Measurements from ENCODE around the gene PRKCH. TPM values are rescaled to one million over a fixed set of nuclear protein-coding genes. Genes with fewer than 3 reads are reported as not detected.

The PRKCH gene
- total and polyA plus RNA-seq, 2 donors (not counting 3 experiments of a cell fraction or from before 2014, with no cell fraction given) = 97.7 to 103 TPM

GRCh38 chr14:61381553-61381952, 60.2 kb downstream of the PRKCH start:
- dilution Hi-C loops (cut with MboI; ENCODE audit: extremely low pct_ligation_motif_present, low sequenced_read_pairs) = no loop called here

More at GRCh38 chr14:61381553-61381952, 60.2 kb downstream of the PRKCH start:
- no peak overlapping the region for H3K4me3 ChIP-seq (replicated peaks in 1 of 3; ENCODE audit: insufficient read depth in 1 of 3, low read depth in 1 of 3, low read length in 3 of 3)
- no peaks in the 10 kb centered on the region for H3K27me3 ChIP-seq (ENCODE audit: control insufficient read depth in 2 of 2, insufficient read depth in 2 of 2, low read length in 2 of 2)
- H3K36me3 ChIP-seq (ENCODE audit: control insufficient read depth in 2 of 2, extremely low read depth in 1 of 2, insufficient read depth in 2 of 2, low read length in 2 of 2) = no peaks in the 10 kb centered on the region
- TF ChIP-seq JUN (IDR thresholded peaks at IDR 0.05; ENCODE audit: borderline replicate concordance, insufficient read depth, insufficient read length, low read depth) (no peak), CTCF (IDR thresholded peaks at IDR 0.05; ENCODE audit: extremely low read depth in 1 of 2, insufficient read depth in 1 of 2, low read depth in 1 of 2, low read length in 2 of 2) (no peak), FOS (IDR thresholded peaks at IDR 0.05; ENCODE audit: borderline replicate concordance, insufficient read depth, low read length) (no peak), MYC (IDR thresholded peaks at IDR 0.05; ENCODE audit: low read depth, low read length) (no peak), POLR2A (IDR thresholded peaks at IDR 0.05; ENCODE audit: low read depth, low read length) (no peak), GATA2 (IDR thresholded peaks at IDR 0.05; ENCODE audit: insufficient read depth, insufficient read length, low read depth, low read length) (no peak), EZH2 (IDR thresholded peaks at IDR 0.05; ENCODE audit: borderline replicate concordance, low read depth, low read length, severe bottlenecking) (no peak), MAX (IDR thresholded peaks at IDR 0.05; ENCODE audit: insufficient read depth, insufficient read length) (no peak), POLR2AphosphoS5 (IDR thresholded peaks at IDR 0.05; ENCODE audit: insufficient read depth, low read depth, low read length) (no peak)
- H2AFZ ChIP-seq (ENCODE audit: low read depth, low read length) = no peak overlapping the region
- H3K9ac ChIP-seq (replicated peaks; ENCODE audit: extremely low read depth, insufficient read depth, low read length) = no peak overlapping the region
- no peak for FAIRE-seq
- CTCF ChIA-PET = no interaction called here
- POLR2A ChIA-PET = no interaction called here
- H3K9me3 ChIP-seq (replicated peaks; ENCODE audit: control insufficient read depth, insufficient read depth, low read length) = no peaks in the 10 kb centered on the region
- H4K20me1 ChIP-seq (replicated peaks; ENCODE audit: control insufficient read depth, extremely low read depth, insufficient read depth, low read length) = peaks cover 2% of the 10 kb centered on the region
- H3K27ac ChIP-seq (ENCODE audit: insufficient read depth, low read depth, low read length) = no peak overlapping the region
- H3K4me1 ChIP-seq (ENCODE audit: control insufficient read depth, extremely low read depth, insufficient read depth, low read length) = no peaks in the 10 kb centered on the region
- peaks cover 86% of the 10 kb centered on the region for H3K79me2 ChIP-seq (ENCODE audit: control insufficient read depth, insufficient read depth, low read length)
- DNase-seq (ENCODE audit: low read depth, low spot score) = no peak
- H3K9me1 ChIP-seq (replicated peaks; ENCODE audit: control insufficient read depth, extremely low read depth, insufficient read depth, low read length) = no peaks in the 10 kb centered on the region
- intact Hi-C loops (cut with micrococcal nuclease) = no loop called here
- BruUV-seq (replicated peaks) = no TSS peak
- H3K4me2 ChIP-seq (ENCODE audit: insufficient read depth, low read length) = no peak overlapping the region
